Loucy (cell line): Measurements from ENCODE around the gene ATP8A1.

Source experiments
- CTCF ChIP-seq: fragments of 200-600 bp; sonication (generic); conservative IDR thresholded peaks from 2 replicates; pipeline ENCODE4 v1.5.1; 2014; ENCODE audit warnings: mild to moderate bottlenecking, antibody characterized with exemption, low read length
- EZH2phosphoT487 ChIP-seq: fragments of 200-600 bp; IDR thresholded peaks from 2 replicates; pipeline ENCODE4 v1.6.1; 2018; ENCODE audit warnings: antibody characterized with exemption, mild to moderate bottlenecking, moderate library complexity, borderline replicate concordance

GRCh38 chr4:42466273-42466844 is 190.5 kb downstream of the ATP8A1 start:
- TF ChIP-seq CTCF (no peak), EZH2phosphoT487 (no peak)
